K562 (cell line): ENCODE data around the gene RCL1.

Experiments used
- NR2C2 ChIP-seq, 2 experiments: fragments of 200-800 bp in 1 of 2; sonication (Bioruptor generic) in 1 of 2; sonication (generic) in 1 of 2; formaldehyde crosslinking in 1 of 2; IDR thresholded peaks; 2 replicates each; pipeline versions ENCODE4 v1.6.1 to v1.8.0; 2016 to 2022; ENCODE audit warnings: mild to moderate bottlenecking in 1 of 2, missing compliant biosample characterization in 1 of 2, missing genetic modification characterization in 1 of 2, missing genetic modification reagents in 1 of 2
- PCBP2 ChIP-seq: fragments of 200-400 bp; formaldehyde crosslinking; IDR thresholded peaks from 2 replicates; pipeline ENCODE4 v1.6.1; 2018; ENCODE audit warnings: low read length, low read depth, mild to moderate bottlenecking, moderate library complexity; ENCODE audit not compliant: poor library complexity, severe bottlenecking
- ZFP36 ChIP-seq: fragments of 150-350 bp; IDR thresholded peaks from 2 replicates; pipeline ENCODE4 v1.6.1; 2018; ENCODE audit warnings: low read length, low read depth; ENCODE audit not compliant: partially characterized antibody

GRCh38 chr9:4780651-4781050, 12.1 kb upstream of the RCL1 start:
- no peak for TF ChIP-seq NR2C2 (CRISPR knock-in tag; IDR thresholded peaks at IDR 0.05)
- no peak for TF ChIP-seq NR2C2 (tag; IDR thresholded peaks at IDR 0.05)
- TF ChIP-seq PCBP2: no peak
- no peak for TF ChIP-seq ZFP36
